Lower lobe of right lung (tissue), 2 donors: ENCODE results near the gene FAM110A. TPM values are rescaled to one million over a fixed set of nuclear protein-coding genes. Genes with fewer than 3 reads are reported as not detected.

ENCODE experiments used
- ATAC-seq, 2 donors: fragments of 200-7000 bp; cut with Tn5 transposase; one replicate each; pipeline ENCODE4 v1.9.1; 2020 to 2022; ENCODE audit warnings: mild to moderate bottlenecking in 2 of 2, moderate library complexity in 2 of 2
- DNase-seq: peaks from one replicate; pipeline ENCODE4 v3.0.0-alpha.2; 2020
- H3K27ac ChIP-seq: fragments of 200-600 bp; one replicate; pipeline ENCODE4 v1.8.0; 2022
- H3K27me3 ChIP-seq: fragments of 200-600 bp; one replicate; pipeline ENCODE4 v1.8.0; 2022; ENCODE audit warnings: low read depth
- H3K36me3 ChIP-seq: fragments of 200-600 bp; one replicate; pipeline ENCODE4 v1.8.0; 2022; ENCODE audit warnings: mild to moderate bottlenecking
- H3K4me1 ChIP-seq: fragments of 200-600 bp; one replicate; pipeline ENCODE4 v1.8.0; 2022
- H3K4me3 ChIP-seq: fragments of 200-600 bp; one replicate; pipeline ENCODE4 v1.8.0; 2022; ENCODE audit warnings: mild to moderate bottlenecking
- H3K9me3 ChIP-seq: fragments of 200-600 bp; one replicate; pipeline ENCODE4 v1.8.0; 2022
- CTCF ChIP-seq: fragments of 200-600 bp; IDR thresholded peaks from one replicate; pipeline ENCODE4 v1.8.0; 2022; ENCODE audit warnings: antibody characterized with exemption, mild to moderate bottlenecking
- intact Hi-C: fragments of 100-400 bp; cut with DNase I; formaldehyde crosslinking; loops from one replicate; pipeline ENCODE4 v1.11.0; 2022
- total RNA-seq: library from RNA; stranded (reverse); fragmentation: NEBNext Ultra II Directional; extraction: Animal tissue kit (Norgen Biotek cat#: 25700); gene quantifications from one replicate; pipeline ENCODE4 v1.2.1, GENCODE V29; 2021
- donor health status: DM: no; HTN: yes; CAD: no; lungs with severe emphysema.

FAM110A gene
- total RNA-seq, 1 donor from 2014 or later: 21.4 TPM

GRCh38 chr20:821731-822065, 11.8 kb upstream of the FAM110A start:
- H3K27ac ChIP-seq: no peak overlapping the region
- no peaks in the 10 kb centered on the region for H3K27me3 ChIP-seq
- DNase-seq (no peak), ATAC-seq (no peak)
- no peaks in the 10 kb centered on the region for H3K9me3 ChIP-seq
- H3K4me1 ChIP-seq: no peaks in the 10 kb centered on the region
- no peak for TF ChIP-seq CTCF
- no peak overlapping the region for H3K4me3 ChIP-seq
- no peaks in the 10 kb centered on the region for H3K36me3 ChIP-seq
- intact Hi-C loops: no loop called here

- intact Hi-C loops: no loop called here
- no peaks in the 10 kb centered on the region for H3K36me3 ChIP-seq
- DNase-seq (no peak), ATAC-seq (no peak)
- no peak overlapping the region for H3K27ac ChIP-seq
- H3K9me3 ChIP-seq: no peaks in the 10 kb centered on the region
- H3K4me1 ChIP-seq: no peaks in the 10 kb centered on the region
- no peak for TF ChIP-seq CTCF
- no peaks in the 10 kb centered on the region for H3K27me3 ChIP-seq
- H3K4me3 ChIP-seq: no peak overlapping the region
Observed at GRCh38 chr20:822651-823573, 10.6 kb upstream of the FAM110A start.

- ATAC-seq: no peak
- DNase-seq: no peak
- no peak overlapping the region for H3K4me3 ChIP-seq
- no peaks in the 10 kb centered on the region for H3K27me3 ChIP-seq
- H3K4me1 ChIP-seq: no peaks in the 10 kb centered on the region
- no peak overlapping the region for H3K27ac ChIP-seq
- no peaks in the 10 kb centered on the region for H3K36me3 ChIP-seq
- intact Hi-C loops: no loop called here
- no peaks in the 10 kb centered on the region for H3K9me3 ChIP-seq
- TF ChIP-seq CTCF: no peak
Observed at GRCh38 chr20:823574-823902, 10.0 kb upstream of the FAM110A start.

GRCh38 chr20:824490-824889, 9.0 kb upstream of the FAM110A start:
- Histone ChIP-seq H3K27ac (no peak overlapping the region), H3K9me3 (no peaks in the 10 kb centered on the region), H3K36me3 (no peaks in the 10 kb centered on the region), H3K27me3 (no peaks in the 10 kb centered on the region), H3K4me1 (peaks cover 9% of the 10 kb centered on the region), H3K4me3 (no peak overlapping the region)
- intact Hi-C loops: no loop called here
- DNase-seq (no peak), ATAC-seq (no peak)
- TF ChIP-seq CTCF: no peak

- no peaks in the 10 kb centered on the region for H3K36me3 ChIP-seq
- intact Hi-C loops: no loop called here
- no peak overlapping the region for H3K27ac ChIP-seq
- DNase-seq (no peak), ATAC-seq (no peak)
- no peak for TF ChIP-seq CTCF
- H3K27me3 ChIP-seq: no peaks in the 10 kb centered on the region
- no peak overlapping the region for H3K4me3 ChIP-seq
- H3K9me3 ChIP-seq: no peaks in the 10 kb centered on the region
- H3K4me1 ChIP-seq: peaks cover 13% of the 10 kb centered on the region
Observed at GRCh38 chr20:824916-825315, 8.6 kb upstream of the FAM110A start.
